ENCODE results near the gene GMDS. TPM values are rescaled to one million over a fixed set of nuclear protein-coding genes. Genes with fewer than 3 reads are reported as not detected.

GMDS gene
- total and polyA plus RNA-seq, 2 of the 4 experiments (the other 2 are of a cell fraction) = 7.3 to 21.9 TPM

- CTCF ChIA-PET = no interaction called here
- no peak overlapping the region for H3K23ac ChIP-seq (ENCODE audit: low read depth, low read length)
- WGBS, 2 experiments (ENCODE audit: extremely low coverage in 2 of 2, insufficient read length in 1 of 2) = 75% methylated on average over 1 of the region's 3 CpGs; no CpG with 5 or more reads in 1 of the 2 experiments
- H3K4me3 ChIP-seq (ENCODE audit: insufficient read depth, low read depth, low read length) = no peak overlapping the region
- no peak overlapping the region for H2BK20ac ChIP-seq (ENCODE audit: low read depth, low read length)
- H4K5ac ChIP-seq (ENCODE audit: low read depth, low read length) = no peak overlapping the region
- H2AFZ ChIP-seq (replicated peaks; ENCODE audit: low read length, poor library complexity) = no peak overlapping the region
- TF ChIP-seq MAZ (IDR thresholded peaks at IDR 0.05; ENCODE audit: borderline replicate concordance, low read depth, low read length) = no peak
- no peak for TF ChIP-seq MXI1 (IDR thresholded peaks at IDR 0.05; ENCODE audit: borderline replicate concordance, low read depth, low read length)
- TF ChIP-seq RAD21 (IDR thresholded peaks at IDR 0.05; ENCODE audit: low read length) = no peak
- no peak for TF ChIP-seq CTCF (conservative IDR thresholded peaks at IDR 0.05; ENCODE audit: low read depth, low read length)
- H2AK5ac ChIP-seq (ENCODE audit: low read depth, low read length) = no peak overlapping the region
- intact Hi-C loops (cut with micrococcal nuclease) = no loop called here
- no peaks in the 10 kb centered on the region for H4K20me1 ChIP-seq (ENCODE audit: insufficient read depth, low read length)
- H3K9me3 ChIP-seq (ENCODE audit: control insufficient read depth, insufficient read depth, low read length) = peaks cover 6% of the 10 kb centered on the region
- H3K9ac ChIP-seq (ENCODE audit: low read depth, low read length) = no peak overlapping the region
- H2BK120ac ChIP-seq (ENCODE audit: low read depth, low read length) = no peak overlapping the region
- H3K56ac ChIP-seq (ENCODE audit: extremely low read depth, insufficient read depth, low read length) = no peak overlapping the region
- in situ Hi-C loops (cut with MboI; ENCODE audit: low sequenced_read_pairs) = no loop called here
- no peaks in the 10 kb centered on the region for H3K27me3 ChIP-seq (ENCODE audit: control insufficient read depth, insufficient read depth, low read length)
- no peaks in the 10 kb centered on the region for H3K9me1 ChIP-seq (ENCODE audit: insufficient read depth, low read length)
- no peak overlapping the region for H3K4ac ChIP-seq (ENCODE audit: low read depth, low read length)
- H2BK15ac ChIP-seq (ENCODE audit: low read depth, low read length) = no peak overlapping the region
- H4K91ac ChIP-seq (ENCODE audit: insufficient read depth, low read depth, low read length) = no peak overlapping the region
- H3K18ac ChIP-seq (ENCODE audit: low read depth, low read length) = no peak overlapping the region
- no peak overlapping the region for H2BK5ac ChIP-seq (ENCODE audit: low read depth, low read length, poor library complexity, severe bottlenecking)
- BruUV-seq (replicated peaks) = no TSS peak
- no peaks in the 10 kb centered on the region for H3K79me1 ChIP-seq (ENCODE audit: low read depth in 1 of 2, low read length in 2 of 2)
- POLR2A ChIA-PET (ENCODE audit: unreplicated experiment) = no interaction called here
- ATAC-seq (ENCODE audit: low read depth) (no peak), DNase-seq (no peak)
- H3K36me3 ChIP-seq (ENCODE audit: control insufficient read depth, insufficient read depth, low read length) = peaks cover 17% of the 10 kb centered on the region
- H3K27ac ChIP-seq (ENCODE audit: insufficient read depth, low read length) = no peak overlapping the region
- no peaks in the 10 kb centered on the region for H3K4me1 ChIP-seq (ENCODE audit: control insufficient read depth, insufficient read depth, low read length)
- H4K8ac ChIP-seq (ENCODE audit: low read depth in 2 of 2, low read length in 2 of 2) = no peak overlapping the region
- dilution Hi-C loops (cut with HindIII; ENCODE audit: low sequenced_read_pairs, unreplicated experiment) = no loop called here
- no peak overlapping the region for H3K14ac ChIP-seq (replicated peaks; ENCODE audit: low read depth, low read length)
- H2AK9ac ChIP-seq (replicated peaks; ENCODE audit: low read depth, low read length, poor library complexity) = no peak overlapping the region
- H3K4me2 ChIP-seq (ENCODE audit: low read depth, low read length) = no peak overlapping the region
These were observed 9.3 kb upstream of the GMDS start for GRCh38 chr6:2254747-2255146.
